GM18520 (cell line): ENCODE results near the gene ADGRG6.

Source experiments
- ATAC-seq: cut with Tn5 transposase; IDR thresholded peaks from one replicate; pipeline ENCODE4 v1.9.1; 2021; ENCODE audit not compliant: unreplicated experiment

ADGRG6 gene

DNA sequence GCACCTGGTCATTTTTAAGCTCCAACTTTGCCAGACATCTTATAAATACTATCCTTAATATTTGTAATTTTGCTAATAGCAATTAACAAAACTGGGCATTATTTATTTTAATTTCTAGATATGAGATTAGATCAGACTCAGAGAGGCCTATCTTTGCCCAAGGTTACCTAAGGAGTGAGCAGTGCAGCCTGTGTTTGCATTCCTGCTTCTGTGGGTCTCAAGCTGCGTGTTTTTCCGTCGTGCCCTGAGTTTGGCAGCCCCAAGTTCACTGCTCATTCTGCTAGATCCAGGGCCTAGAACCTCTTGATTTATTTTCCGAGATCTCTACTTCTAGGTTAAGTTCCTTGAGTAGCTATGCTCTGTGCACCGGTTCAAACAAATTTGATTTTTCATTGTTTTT is 11.0 kb upstream of the ADGRG6 start:
- ATAC-seq, result no peak

GRCh38 chr6:142291512-142291911 is 10.3 kb upstream of the ADGRG6 start:
- ATAC-seq, result no peak

- no peak for ATAC-seq
These were observed 9.5 kb upstream of the ADGRG6 start for GRCh38 chr6:142292166-142292924.

DNA sequence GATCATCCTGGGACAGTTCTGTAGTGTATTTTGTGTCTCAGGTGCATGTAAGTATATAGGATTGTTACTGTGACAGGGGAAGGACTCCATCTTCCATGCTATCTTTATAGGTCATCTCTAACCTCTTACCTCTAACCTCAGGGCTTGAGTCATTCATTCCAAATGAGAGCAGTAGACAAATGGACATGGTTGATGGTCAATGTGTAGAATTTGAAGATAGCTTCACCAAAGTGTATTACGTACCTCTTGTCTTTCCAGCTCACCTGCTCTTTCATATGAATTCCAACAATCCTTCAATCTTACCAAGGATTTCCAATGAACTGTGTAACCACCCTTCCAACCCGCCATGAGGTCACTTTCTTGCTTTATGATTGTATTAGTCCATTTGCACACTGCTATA is 8.7 kb upstream of the ADGRG6 start:
- ATAC-seq, result no peak

- no peak for ATAC-seq
These were observed 7.1 kb upstream of the ADGRG6 start for GRCh38 chr6:142294679-142295078.

DNA sequence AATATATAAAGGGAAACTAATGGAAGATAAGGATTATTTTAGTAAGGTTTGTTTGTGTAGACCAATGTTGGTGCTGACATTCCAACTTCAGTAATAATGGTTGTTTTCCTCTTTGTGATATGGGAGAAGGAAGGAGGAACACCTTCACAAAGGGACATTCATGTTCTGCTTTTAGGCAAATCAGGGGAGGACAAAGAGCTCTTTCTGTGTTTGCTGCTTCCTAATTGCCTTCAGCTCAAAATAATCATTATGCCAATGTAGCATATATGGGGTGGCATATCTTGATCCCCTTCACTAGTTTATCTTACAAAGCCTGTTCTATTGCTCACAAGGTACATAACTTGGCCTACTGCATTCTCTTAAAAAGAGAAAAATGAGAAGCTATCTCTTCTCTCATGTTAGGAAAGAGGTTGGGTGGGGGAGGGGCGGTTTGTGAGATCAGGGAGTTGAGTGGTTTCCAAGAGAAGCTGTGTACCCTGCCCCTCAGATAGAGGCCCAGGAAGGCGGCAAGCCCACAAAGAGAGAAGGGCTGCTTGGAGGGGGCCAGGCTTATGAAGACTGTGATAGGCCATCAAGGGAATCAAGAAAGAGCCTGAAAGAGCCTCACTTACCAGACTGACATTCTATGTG is 4.7 kb upstream of the ADGRG6 start:
- no peak for ATAC-seq

DNA sequence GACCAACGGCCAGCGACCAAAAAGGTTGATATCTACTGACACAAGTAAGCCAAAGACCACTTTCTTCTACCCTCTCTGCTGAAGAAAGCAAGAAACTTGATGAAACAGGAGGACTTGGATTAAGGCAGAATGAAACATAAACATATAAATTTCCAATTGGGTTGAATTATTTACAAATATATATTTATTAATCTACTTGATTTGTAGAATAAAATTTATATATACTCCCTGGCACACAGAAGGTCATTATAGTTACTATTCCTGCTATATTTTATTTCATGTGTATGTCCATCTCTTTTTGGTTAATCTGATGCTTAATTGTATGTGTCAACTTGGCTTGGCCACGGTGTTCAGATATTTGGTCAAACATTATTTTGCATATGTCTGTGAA is 4.2 kb upstream of the ADGRG6 start:
- no peak for ATAC-seq

DNA sequence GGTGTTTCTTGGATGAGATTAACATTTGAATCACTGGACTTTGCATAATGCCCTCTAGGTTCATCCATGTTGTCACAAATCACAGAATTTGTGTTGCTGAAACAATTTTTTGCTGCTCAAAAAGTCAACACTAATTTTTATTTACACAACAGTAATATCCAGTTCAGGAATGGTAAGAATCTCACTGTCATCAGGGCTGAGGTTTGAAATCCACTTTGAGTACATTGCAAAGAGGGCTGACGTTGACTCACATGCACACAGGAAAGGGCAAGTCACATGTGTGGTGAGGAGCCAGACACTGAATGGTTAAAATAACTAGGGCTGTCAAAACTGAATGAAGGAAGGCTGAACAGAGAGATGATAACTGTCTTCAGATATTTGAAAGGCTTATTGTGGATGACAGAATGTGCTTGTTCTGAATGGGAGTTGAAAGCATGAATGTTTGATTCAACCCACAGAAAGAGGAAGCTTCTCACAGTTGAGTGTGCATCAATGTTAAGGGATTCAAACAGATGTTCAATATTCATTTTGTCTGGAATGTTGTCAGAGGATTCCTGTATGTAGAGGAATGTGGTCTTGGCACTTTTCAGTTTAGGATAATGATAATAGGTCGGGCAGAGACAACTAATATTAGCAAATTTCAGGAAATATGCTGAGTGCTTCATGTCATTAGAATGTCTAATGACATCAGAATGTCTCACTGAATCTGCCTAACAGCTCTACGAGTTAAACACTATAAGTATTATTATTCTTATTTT is 3.6 kb upstream of the ADGRG6 start:
- ATAC-seq, result no peak

GRCh38 chr6:142300302-142300701 is 1.5 kb upstream of the ADGRG6 start:
- ATAC-seq, result no peak

GRCh38 chr6:142300758-142301650 is 803 bp upstream of the ADGRG6 start:
- no peak for ATAC-seq

GRCh38 chr6:142302421-142303175 is 791 bp downstream of the ADGRG6 start:
- ATAC-seq, result no peak

DNA sequence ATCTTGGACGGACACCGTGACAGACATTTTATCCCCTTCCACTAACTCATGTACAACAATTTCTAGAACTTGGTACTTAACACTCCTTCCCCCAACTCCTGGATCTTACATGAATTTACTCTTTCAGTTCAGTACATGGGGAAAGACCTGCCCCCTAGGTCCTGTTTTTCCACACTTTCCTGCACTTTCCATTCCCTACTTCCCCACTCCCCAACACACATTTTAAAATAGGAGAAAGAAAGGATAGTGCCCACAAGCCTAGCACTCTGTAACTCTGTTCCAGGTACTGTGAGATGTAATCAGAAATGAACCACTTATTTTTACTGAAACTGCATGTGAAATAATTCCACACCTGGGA is 1.3 kb downstream of the ADGRG6 start:
- no peak for ATAC-seq

- ATAC-seq, result no peak
These were observed 2.4 kb downstream of the ADGRG6 start for GRCh38 chr6:142304241-142304640.

DNA sequence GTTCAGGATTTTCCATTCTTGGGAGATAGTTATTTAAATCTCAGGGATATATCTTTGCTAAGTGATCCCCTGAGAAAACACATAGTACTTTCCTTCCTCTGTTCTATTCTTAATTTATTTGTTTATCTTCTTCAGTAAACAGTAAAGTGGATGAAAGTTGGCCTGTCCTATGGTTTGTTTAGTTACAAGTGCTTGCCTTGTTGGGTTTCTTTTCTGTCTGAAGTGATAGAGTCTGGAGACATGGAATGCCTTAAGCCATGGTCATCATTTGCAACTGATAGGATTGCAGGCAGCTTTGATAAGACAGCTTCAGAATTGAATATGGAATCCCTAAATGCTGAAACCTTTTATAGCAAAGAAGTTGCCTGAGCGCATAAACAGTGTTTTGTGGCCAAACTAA is 4.9 kb downstream of the ADGRG6 start:
- no peak for ATAC-seq

DNA sequence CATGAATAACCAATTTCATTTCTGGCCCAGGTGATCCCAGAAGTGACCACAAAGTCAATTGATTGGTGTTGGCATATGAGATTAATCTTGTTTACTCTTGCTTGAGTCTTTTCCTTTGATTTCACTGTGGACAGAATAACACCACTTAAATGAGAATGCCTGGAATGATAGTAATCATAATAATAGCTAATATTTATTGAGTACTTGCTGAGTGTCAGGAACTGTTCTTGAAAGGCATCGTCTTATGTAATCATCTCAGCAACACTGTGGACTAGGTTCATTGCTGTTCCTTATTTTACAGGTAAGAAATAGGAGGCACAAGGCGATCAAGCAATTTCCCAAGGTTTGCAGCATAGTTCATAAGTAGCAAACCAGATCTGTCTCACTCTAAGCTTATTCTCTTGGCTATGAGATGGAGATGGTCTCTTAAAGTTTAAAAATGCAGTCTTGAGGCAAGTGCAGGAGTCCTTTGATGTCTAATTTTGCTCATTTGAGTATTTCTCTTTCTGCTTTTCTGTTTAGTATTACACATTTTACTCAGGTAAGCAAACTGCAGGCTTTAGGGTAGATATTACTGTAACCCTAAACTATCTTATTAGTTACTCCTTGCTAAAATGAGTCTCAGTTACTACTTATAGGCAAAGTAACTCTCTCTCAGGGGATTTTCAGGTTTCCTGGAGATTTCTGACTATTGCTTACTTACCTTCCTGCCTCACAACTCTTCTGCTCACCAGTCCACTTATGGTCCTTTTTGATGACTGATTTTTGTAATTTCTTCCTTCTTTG is 6.3 kb downstream of the ADGRG6 start:
- ATAC-seq, result no peak

GRCh38 chr6:142309426-142309825 is 7.6 kb downstream of the ADGRG6 start:
- no peak for ATAC-seq

- no peak for ATAC-seq
These were observed 11.5 kb downstream of the ADGRG6 start for GRCh38 chr6:142313284-142313683.

DNA sequence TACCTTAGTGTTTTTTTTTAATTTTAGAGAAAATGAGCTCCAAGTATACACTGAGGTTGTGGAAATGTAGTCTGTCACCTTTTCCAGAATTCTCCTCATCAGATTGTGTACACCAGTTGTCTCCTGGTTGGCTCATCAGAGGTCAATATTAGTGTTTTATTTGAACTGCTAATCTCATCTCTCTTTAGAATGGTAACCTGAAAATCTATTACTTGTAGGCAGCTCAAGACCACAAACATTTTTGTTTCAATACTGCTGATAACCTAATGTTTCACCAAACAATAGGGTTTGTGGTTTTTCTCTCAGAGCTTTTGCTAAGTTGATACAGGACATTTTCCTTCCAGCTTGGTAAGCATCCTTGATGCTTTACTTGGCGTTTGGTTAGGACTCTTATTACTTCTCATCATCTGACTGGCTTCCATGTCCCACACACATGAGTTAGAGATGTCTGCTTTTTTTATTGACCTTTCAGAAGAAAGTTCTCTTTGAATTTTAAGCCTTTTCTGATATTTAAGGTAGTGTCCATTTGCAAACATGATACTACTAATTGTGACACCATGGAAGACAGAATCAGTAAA is 15.1 kb downstream of the ADGRG6 start:
- ATAC-seq, result no peak

- no peak for ATAC-seq
These were observed 16.9 kb downstream of the ADGRG6 start for GRCh38 chr6:142318714-142319113.
